Stomach (tissue), 9 donors: ENCODE measurements around the gene ROPN1. TPM values are rescaled to one million over a fixed set of nuclear protein-coding genes. Genes with fewer than 3 reads are reported as not detected.

Source experiments
- DNase-seq, 2 donors: peaks; one replicate each; pipeline versions ENCODE4 v3.0.0 to v3.0.0-alpha.2; 2013 to 2019
- H3K27ac ChIP-seq, 5 donors: fragments of 200-600 bp in 4 of 5; sonication (generic) in 4 of 5; one replicate each; pipeline ENCODE4 v1.5.1; 2013 to 2019; ENCODE audit warnings: mild to moderate bottlenecking in 1 of 5, moderate library complexity in 1 of 5
- H3K27me3 ChIP-seq, 3 donors: fragments of 200-600 bp; sonication (generic); one replicate each; pipeline ENCODE4 v1.5.1; 2017 to 2019; ENCODE audit warnings: mixed run types in 1 of 3
- H3K36me3 ChIP-seq, 4 donors: fragments of 200-600 bp; sonication (generic); 1 replicate in 3 of 4; 2 replicates in 1 of 4; pipeline ENCODE4 v1.5.1; 2016 to 2019
- H3K4me1 ChIP-seq, 4 donors: fragments of 200-600 bp; sonication (generic); one replicate each; pipeline ENCODE4 v1.5.1; 2016 to 2019
- H3K4me3 ChIP-seq, 4 donors: fragments of 200-600 bp; sonication (generic) in 3 of 4; one replicate each; pipeline ENCODE4 v1.5.1; 2016 to 2019; ENCODE audit warnings: mild to moderate bottlenecking in 1 of 4
- H3K9me3 ChIP-seq, 4 donors: fragments of 200-600 bp; sonication (generic); one replicate each; pipeline ENCODE4 v1.5.1; 2016 to 2019
- EP300 ChIP-seq: sonication (generic); formaldehyde crosslinking; IDR thresholded peaks from one replicate; pipeline ENCODE4 v1.6.1; 2017; ENCODE audit warnings: antibody characterized with exemption
- POLR2A ChIP-seq, 4 donors: fragments of 450-650 bp; IDR thresholded peaks; one replicate each; pipeline ENCODE4 v1.6.1; 2016; ENCODE audit warnings: antibody characterized with exemption in 4 of 4, control low read depth in 2 of 4, mild to moderate bottlenecking in 1 of 4, moderate library complexity in 1 of 4
- POLR2AphosphoS5 ChIP-seq, 3 donors: sonication (generic); formaldehyde crosslinking; IDR thresholded peaks; one replicate each; pipeline ENCODE4 v1.6.1; 2016; ENCODE audit warnings: antibody characterized with exemption in 3 of 3
- WGBS, 5 donors: extraction: QIAGEN DNeasy Blood & Tissue Kit in 3 of 5; methylation state at CpG; one replicate each; pipeline versions ENCODE4 v1.1.5 to v1.1.7; 2013 to 2018; 5-methylcytosine and 5-hydroxymethylcytosine counted together
- intact Hi-C: fragments of 100-400 bp; cut with DNase I; formaldehyde crosslinking; loops from one replicate; pipeline ENCODE4 v1.15.1; 2023; ENCODE audit warnings: low total_unique reads
- polyA plus RNA-seq, 3 donors: library from polyadenylated mRNA; stranded (reverse); fragments of 200-250 nt; gene quantifications; one replicate each; pipeline ENCODE4 v1.2.3, GENCODE V29; 2013
- total RNA-seq, 5 donors: library from RNA; depleted of rRNA; stranded (reverse); fragments of >200 nt; gene quantifications; one replicate each; pipeline versions ENCODE4 v1.1.0 to v1.2.3, GENCODE V29; 2014 to 2016
- TF ChIP-seq, protein P1 (sequence below), 7 experiments: fragments of 450-650 bp in 4 of 7; fragments of 200-600 bp in 3 of 7; sonication (generic) in 3 of 7; IDR thresholded peaks; one replicate each; pipeline ENCODE4 v1.5.1; 2016 to 2019; ENCODE audit warnings: antibody characterized with exemption in 7 of 7, control low read depth in 2 of 7, mild to moderate bottlenecking in 1 of 7
- donor health status: healthy with polysubstance abuse.
- donor health status: Bipolar disorder and iron deficiency.
- donor health status: healthy.

The ROPN1 gene
- total and polyA plus RNA-seq, 8 donors: 0.15 to 0.55 TPM; not detected in 6

DNA sequence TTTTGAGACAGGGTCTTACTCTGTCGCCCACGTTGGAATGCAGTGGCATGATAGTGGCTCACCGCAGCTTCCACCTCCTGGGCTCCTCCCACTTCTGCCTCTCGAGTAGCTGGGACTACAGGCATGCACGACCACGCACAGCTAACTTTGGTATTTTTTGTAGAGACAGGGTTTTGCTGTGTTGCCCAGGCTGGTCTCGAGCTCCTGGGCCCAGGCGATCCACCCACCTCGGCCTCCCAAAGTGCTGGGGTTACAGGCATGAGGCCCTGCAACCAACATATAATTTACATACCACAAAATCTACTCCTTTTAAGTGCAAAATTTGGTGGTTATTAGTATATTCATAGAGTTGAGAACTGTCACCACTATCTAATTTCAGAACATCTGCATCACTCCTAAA, 62.6 kb downstream of the ROPN1 start:
- no peaks in the 10 kb centered on the region for H3K4me1 ChIP-seq
- no peaks in the 10 kb centered on the region for H3K9me3 ChIP-seq
- no peak overlapping the region for H3K4me3 ChIP-seq
- H3K36me3 ChIP-seq: peaks cover 9 to 80% (median 50%) of the 10 kb centered on the region in 4 donors
- H3K27ac ChIP-seq: no peak overlapping the region
- TF ChIP-seq, protein P1, sequence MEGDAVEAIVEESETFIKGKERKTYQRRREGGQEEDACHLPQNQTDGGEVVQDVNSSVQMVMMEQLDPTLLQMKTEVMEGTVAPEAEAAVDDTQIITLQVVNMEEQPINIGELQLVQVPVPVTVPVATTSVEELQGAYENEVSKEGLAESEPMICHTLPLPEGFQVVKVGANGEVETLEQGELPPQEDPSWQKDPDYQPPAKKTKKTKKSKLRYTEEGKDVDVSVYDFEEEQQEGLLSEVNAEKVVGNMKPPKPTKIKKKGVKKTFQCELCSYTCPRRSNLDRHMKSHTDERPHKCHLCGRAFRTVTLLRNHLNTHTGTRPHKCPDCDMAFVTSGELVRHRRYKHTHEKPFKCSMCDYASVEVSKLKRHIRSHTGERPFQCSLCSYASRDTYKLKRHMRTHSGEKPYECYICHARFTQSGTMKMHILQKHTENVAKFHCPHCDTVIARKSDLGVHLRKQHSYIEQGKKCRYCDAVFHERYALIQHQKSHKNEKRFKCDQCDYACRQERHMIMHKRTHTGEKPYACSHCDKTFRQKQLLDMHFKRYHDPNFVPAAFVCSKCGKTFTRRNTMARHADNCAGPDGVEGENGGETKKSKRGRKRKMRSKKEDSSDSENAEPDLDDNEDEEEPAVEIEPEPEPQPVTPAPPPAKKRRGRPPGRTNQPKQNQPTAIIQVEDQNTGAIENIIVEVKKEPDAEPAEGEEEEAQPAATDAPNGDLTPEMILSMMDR (IDR thresholded peaks at IDR 0.05): no peak
- TF ChIP-seq POLR2A (IDR thresholded peaks at IDR 0.05): no peak
- no peak for TF ChIP-seq POLR2AphosphoS5 (IDR thresholded peaks at IDR 0.05)
- no peak for TF ChIP-seq EP300
- DNase-seq: no peak
- intact Hi-C loops: no loop called here
- no peaks in the 10 kb centered on the region for H3K27me3 ChIP-seq
- 94 to 97% (median 95%) methylated on average over 9 of the region's 9 CpGs for WGBS, 5 donors

DNA sequence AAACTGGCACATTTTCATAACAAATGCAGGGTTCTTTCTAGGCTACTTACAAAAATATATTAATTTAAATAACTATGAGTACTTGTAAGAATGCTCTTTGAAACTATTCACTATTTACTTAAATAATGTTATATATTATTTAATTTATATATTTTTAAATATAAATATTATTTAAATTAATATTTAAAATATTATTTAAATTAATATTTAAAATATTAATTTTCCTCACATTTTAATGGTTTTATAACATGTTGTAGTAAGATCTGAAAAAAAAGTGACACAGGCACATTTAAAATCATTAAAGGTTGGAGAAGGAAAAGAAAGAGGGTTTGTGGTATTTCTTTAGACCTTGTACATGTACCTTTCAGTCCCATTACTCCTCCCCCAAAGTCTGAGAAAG, 65.5 kb downstream of the ROPN1 start:
- Histone ChIP-seq H3K9me3 (peaks cover 0 to 18% (median 6%) of the 10 kb centered on the region in 4 donors), H3K27ac (no peak overlapping the region), H3K4me3 (no peak overlapping the region), H3K4me1 (no peaks in the 10 kb centered on the region), H3K27me3 (no peaks in the 10 kb centered on the region), H3K36me3 (peaks cover 6 to 78% (median 45%) of the 10 kb centered on the region in 4 donors)
- no peak for DNase-seq
- TF ChIP-seq EP300 (no peak), POLR2A (IDR thresholded peaks at IDR 0.05) (no peak), POLR2AphosphoS5 (IDR thresholded peaks at IDR 0.05) (no peak)
- TF ChIP-seq, protein P1 (IDR thresholded peaks at IDR 0.05): no peak
- intact Hi-C loops: no loop called here

DNA sequence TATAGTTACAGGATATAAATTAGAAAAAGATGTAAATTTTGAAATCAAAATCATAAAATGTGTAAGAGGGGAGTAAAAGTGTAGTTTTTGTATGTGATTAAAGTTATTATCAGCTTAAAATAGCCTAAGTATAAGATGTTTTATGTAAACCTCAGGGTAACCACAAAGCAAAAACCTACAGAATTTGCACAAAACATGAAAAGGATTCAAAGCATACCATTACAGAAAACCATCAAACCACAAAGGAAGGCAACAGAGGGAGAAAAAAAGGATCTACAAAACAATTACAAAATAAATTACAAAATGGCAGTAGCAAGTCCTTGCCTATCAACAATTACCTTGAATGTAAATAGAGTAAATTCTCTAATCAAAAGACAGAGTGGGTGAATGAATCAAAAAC, 71.1 kb downstream of the ROPN1 start:
- Histone ChIP-seq H3K36me3 (peaks cover 0 to 68% (median 42%) of the 10 kb centered on the region in 4 donors), H3K27ac (no peak overlapping the region), H3K4me1 (no peaks in the 10 kb centered on the region), H3K4me3 (no peak overlapping the region), H3K9me3 (peaks cover 0 to 33% (median 22%) of the 10 kb centered on the region in 4 donors), H3K27me3 (no peaks in the 10 kb centered on the region)
- intact Hi-C loops: no loop called here
- DNase-seq: no peak
- TF ChIP-seq POLR2AphosphoS5 (IDR thresholded peaks at IDR 0.05) (no peak), EP300 (no peak), POLR2A (IDR thresholded peaks at IDR 0.05) (no peak)
- TF ChIP-seq, protein P1 (IDR thresholded peaks at IDR 0.05): no peak

DNA sequence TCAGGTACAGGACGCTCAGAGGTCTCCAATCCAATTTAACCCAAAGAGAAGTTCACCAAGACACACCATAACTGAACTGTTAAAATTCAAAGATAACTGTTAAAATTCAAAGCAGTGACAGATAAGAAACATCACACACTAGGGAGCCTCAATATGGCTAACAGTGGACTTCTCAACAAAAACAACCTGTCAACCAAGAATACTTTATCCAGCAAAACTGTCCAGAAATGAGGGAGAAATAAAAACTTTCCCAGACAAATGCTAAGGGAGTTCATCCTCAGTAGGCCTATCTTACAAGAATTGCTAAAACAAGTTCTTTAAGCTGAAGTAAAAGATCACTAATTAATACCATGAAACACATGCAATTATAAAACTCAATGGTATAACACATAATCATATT, 71.5 kb downstream of the ROPN1 start:
- DNase-seq: no peak
- Histone ChIP-seq H3K9me3 (peaks cover 0 to 33% (median 22%) of the 10 kb centered on the region in 4 donors), H3K27me3 (no peaks in the 10 kb centered on the region), H3K36me3 (peaks cover 0 to 63% (median 39%) of the 10 kb centered on the region in 4 donors), H3K27ac (no peak overlapping the region), H3K4me1 (no peaks in the 10 kb centered on the region), H3K4me3 (no peak overlapping the region)
- WGBS, 5 donors: 97 to 100% (median 100%) methylated on average over 1 of the region's 1 CpG
- intact Hi-C loops: no loop called here
- TF ChIP-seq EP300: no peak

DNA sequence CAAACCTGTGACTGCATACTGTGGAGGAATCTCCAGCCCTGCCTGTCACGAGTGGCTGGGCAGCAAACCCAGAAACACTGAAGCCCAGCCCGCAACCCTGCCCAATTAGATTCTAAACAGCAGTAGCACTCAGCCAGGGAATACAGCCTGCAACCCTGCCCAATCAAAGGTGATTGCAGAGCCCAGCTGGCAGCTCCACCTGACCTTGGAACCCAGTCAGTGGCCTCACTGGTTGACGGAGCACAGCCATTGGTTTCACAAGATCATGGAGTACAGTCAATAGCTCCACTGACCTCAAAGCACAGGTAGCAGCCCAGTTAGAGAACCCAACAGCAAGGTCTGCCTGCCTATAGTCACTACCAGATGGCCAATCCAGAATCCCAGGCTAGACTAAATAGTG, 72.6 kb downstream of the ROPN1 start:
- intact Hi-C loops: no loop called here
- Histone ChIP-seq H3K27ac (no peak overlapping the region), H3K4me3 (no peak overlapping the region), H3K9me3 (peaks cover 0 to 33% (median 22%) of the 10 kb centered on the region in 4 donors), H3K27me3 (no peaks in the 10 kb centered on the region), H3K4me1 (no peaks in the 10 kb centered on the region), H3K36me3 (peaks cover 0 to 60% (median 39%) of the 10 kb centered on the region in 4 donors)
- TF ChIP-seq, protein P1 (IDR thresholded peaks at IDR 0.05): no peak
- TF ChIP-seq EP300 (no peak), POLR2A (IDR thresholded peaks at IDR 0.05) (no peak), POLR2AphosphoS5 (IDR thresholded peaks at IDR 0.05) (no peak)
- WGBS, 5 donors: 90 to 98% (median 94%) methylated on average over 3 of the region's 3 CpGs
- no peak for DNase-seq

Other genes starting within 250 kb of the ROPN1 start
- 100 to 1,000 TPM; 197 to 916 (median 689) TPM for gene MYLK, start 107.8 kb downstream of the ROPN1 start, total RNA-seq
- gene MYLK, start 107.8 kb downstream of the ROPN1 start, polyA plus RNA-seq: 100 to 1,000 TPM in 1 of 3 donors, 10 to 100 TPM in 2; 35.1 to 118 (median 68.0) TPM
- 100 to 1,000 TPM in 2 of 5 donors, 10 to 100 TPM in 3; 47.3 to 127 (median 97.2) TPM for gene CCDC14, start 30.9 kb downstream of the ROPN1 start, total RNA-seq
- 10 to 100 TPM in 1 of 3 donors, 1 to 10 TPM in 2; 3.9 to 23.6 (median 6.9) TPM for gene CCDC14, start 30.9 kb downstream of the ROPN1 start, polyA plus RNA-seq
- gene KALRN, start 41.2 kb upstream of the ROPN1 start, total RNA-seq: 100 to 1,000 TPM in 1 of 5 donors, 10 to 100 TPM in 4; 23.8 to 133 (median 93.8) TPM
- 10 to 100 TPM in 2 of 3 donors, 1 to 10 TPM in 1; 8.3 to 40.2 (median 19.5) TPM for gene KALRN, start 41.2 kb upstream of the ROPN1 start, polyA plus RNA-seq